Activated T-helper 1 cell treated with anti-CD3 and anti-CD28 coated beads, Interleukin-12 subunit alpha, Interleukin-12 subunit beta, Interleukin-2, Interleukin-4 antibody, amounts not matched to agents 30 ng/mL and 10 ng/mL and 1 ng/mL, durations not matched to agents 14 hours and 24 hours and 36 hours (primary cell): Measurements from ENCODE around the gene CASZ1. TPM values are rescaled to one million over a fixed set of nuclear protein-coding genes. Genes with fewer than 3 reads are reported as not detected.

Source experiments
- DNase-seq: peaks from one replicate; pipeline ENCODE4 v3.0.0; 2021; ENCODE audit warnings: low spot score
- H3K27ac Mint-ChIP-seq: one replicate; pipeline ENCODE4 v1.8.0; 2021; ENCODE audit warnings: mild to moderate bottlenecking, mixed read lengths
- H3K27me3 Mint-ChIP-seq: one replicate; pipeline ENCODE4 v1.8.0; 2022; ENCODE audit warnings: mild to moderate bottlenecking, moderate library complexity, mixed read lengths; ENCODE audit not compliant: insufficient read depth
- H3K36me3 Mint-ChIP-seq: one replicate; pipeline ENCODE4 v1.8.0; 2021; ENCODE audit warnings: low read depth, mixed read lengths
- H3K4me1 Mint-ChIP-seq: one replicate; pipeline ENCODE4 v1.8.0; 2021; ENCODE audit warnings: low read depth, mixed read lengths
- H3K4me3 Mint-ChIP-seq: one replicate; pipeline ENCODE4 v1.8.0; 2021; ENCODE audit warnings: mild to moderate bottlenecking, moderate library complexity, mixed read lengths
- H3K9me3 Mint-ChIP-seq: one replicate; pipeline ENCODE4 v1.8.0; 2021; ENCODE audit warnings: mixed read lengths
- intact Hi-C: fragments of 100-400 bp; cut with micrococcal nuclease; formaldehyde crosslinking; loops from one replicate; pipeline ENCODE4 v1.15.1; 2024
- total RNA-seq: library from RNA; stranded (reverse); gene quantifications from 2 replicates; pipeline ENCODE4 v1.2.3, GENCODE V29; 2022

The CASZ1 gene
- total RNA-seq, 1 donor from 2014 or later = 11.7 TPM

GRCh38 chr1:10681296-10682107 is 114.9 kb downstream of the CASZ1 start:
- Mint-ChIP-seq H3K4me3 (no peak overlapping the region), H3K36me3 (no peaks in the 10 kb centered on the region), H3K27ac (no peak overlapping the region), H3K4me1 (no peaks in the 10 kb centered on the region), H3K9me3 (no peaks in the 10 kb centered on the region), H3K27me3 (peaks cover 2% of the 10 kb centered on the region)
- no peak for DNase-seq
- intact Hi-C loops = no loop called here

- Mint-ChIP-seq H3K9me3 (no peaks in the 10 kb centered on the region), H3K36me3 (no peaks in the 10 kb centered on the region), H3K4me1 (no peaks in the 10 kb centered on the region), H3K27me3 (peaks cover 2% of the 10 kb centered on the region), H3K27ac (no peak overlapping the region), H3K4me3 (no peak overlapping the region)
- DNase-seq = no peak
- intact Hi-C loops = no loop called here
Observed at GRCh38 chr1:10680487-10680886, 116.0 kb downstream of the CASZ1 start.

GRCh38 chr1:10679496-10680220 is 116.8 kb downstream of the CASZ1 start:
- no peak overlapping the region for H3K4me3 Mint-ChIP-seq
- no peak overlapping the region for H3K27ac Mint-ChIP-seq
- no peaks in the 10 kb centered on the region for H3K36me3 Mint-ChIP-seq
- DNase-seq = no peak
- peaks cover 2% of the 10 kb centered on the region for H3K27me3 Mint-ChIP-seq
- no peaks in the 10 kb centered on the region for H3K4me1 Mint-ChIP-seq
- no peaks in the 10 kb centered on the region for H3K9me3 Mint-ChIP-seq
- intact Hi-C loops = no loop called here

- Mint-ChIP-seq H3K36me3 (no peaks in the 10 kb centered on the region), H3K27ac (no peak overlapping the region), H3K4me1 (no peaks in the 10 kb centered on the region), H3K27me3 (peaks cover 2% of the 10 kb centered on the region), H3K4me3 (no peak overlapping the region), H3K9me3 (no peaks in the 10 kb centered on the region)
- intact Hi-C loops = no loop called here
- DNase-seq = no peak
Observed at GRCh38 chr1:10678852-10679251, 117.6 kb downstream of the CASZ1 start.

- no peak for DNase-seq
- H3K9me3 Mint-ChIP-seq = no peaks in the 10 kb centered on the region
- H3K27ac Mint-ChIP-seq = no peak overlapping the region
- H3K27me3 Mint-ChIP-seq = peaks cover 2% of the 10 kb centered on the region
- H3K4me3 Mint-ChIP-seq = no peak overlapping the region
- intact Hi-C loops = no loop called here
- H3K36me3 Mint-ChIP-seq = no peaks in the 10 kb centered on the region
- no peaks in the 10 kb centered on the region for H3K4me1 Mint-ChIP-seq
Observed at GRCh38 chr1:10678402-10678801, 118.0 kb downstream of the CASZ1 start.

GRCh38 chr1:10677491-10678391 is 118.7 kb downstream of the CASZ1 start:
- Mint-ChIP-seq H3K4me3 (no peak overlapping the region), H3K4me1 (no peaks in the 10 kb centered on the region), H3K9me3 (no peaks in the 10 kb centered on the region), H3K36me3 (no peaks in the 10 kb centered on the region), H3K27me3 (peaks cover 2% of the 10 kb centered on the region), H3K27ac (no peak overlapping the region)
- intact Hi-C loops = no loop called here
- no peak for DNase-seq

- H3K4me1 Mint-ChIP-seq = no peaks in the 10 kb centered on the region
- DNase-seq = no peak
- H3K4me3 Mint-ChIP-seq = no peak overlapping the region
- H3K27me3 Mint-ChIP-seq = peaks cover 2% of the 10 kb centered on the region
- intact Hi-C loops = no loop called here
- H3K9me3 Mint-ChIP-seq = no peaks in the 10 kb centered on the region
- no peak overlapping the region for H3K27ac Mint-ChIP-seq
- no peaks in the 10 kb centered on the region for H3K36me3 Mint-ChIP-seq
Observed at GRCh38 chr1:10676963-10677362, 119.5 kb downstream of the CASZ1 start.

GRCh38 chr1:10675813-10676212 is 120.6 kb downstream of the CASZ1 start:
- no peaks in the 10 kb centered on the region for H3K4me1 Mint-ChIP-seq
- no peak overlapping the region for H3K27ac Mint-ChIP-seq
- intact Hi-C loops = no loop called here
- no peak overlapping the region for H3K4me3 Mint-ChIP-seq
- no peaks in the 10 kb centered on the region for H3K36me3 Mint-ChIP-seq
- no peaks in the 10 kb centered on the region for H3K9me3 Mint-ChIP-seq
- DNase-seq = no peak
- no peaks in the 10 kb centered on the region for H3K27me3 Mint-ChIP-seq

- no peaks in the 10 kb centered on the region for H3K4me1 Mint-ChIP-seq
- intact Hi-C loops = no loop called here
- H3K4me3 Mint-ChIP-seq = no peak overlapping the region
- no peaks in the 10 kb centered on the region for H3K36me3 Mint-ChIP-seq
- H3K27me3 Mint-ChIP-seq = no peaks in the 10 kb centered on the region
- no peak overlapping the region for H3K27ac Mint-ChIP-seq
- no peak for DNase-seq
- H3K9me3 Mint-ChIP-seq = no peaks in the 10 kb centered on the region
Observed at GRCh38 chr1:10674700-10675609, 121.5 kb downstream of the CASZ1 start.

- intact Hi-C loops = no loop called here
- no peak overlapping the region for H3K27ac Mint-ChIP-seq
- no peaks in the 10 kb centered on the region for H3K27me3 Mint-ChIP-seq
- no peaks in the 10 kb centered on the region for H3K4me1 Mint-ChIP-seq
- H3K4me3 Mint-ChIP-seq = no peak overlapping the region
- DNase-seq = no peak
- no peaks in the 10 kb centered on the region for H3K9me3 Mint-ChIP-seq
- no peaks in the 10 kb centered on the region for H3K36me3 Mint-ChIP-seq
Observed at GRCh38 chr1:10674222-10674621, 122.2 kb downstream of the CASZ1 start.

- H3K36me3 Mint-ChIP-seq = no peaks in the 10 kb centered on the region
- no peaks in the 10 kb centered on the region for H3K4me1 Mint-ChIP-seq
- H3K27me3 Mint-ChIP-seq = no peaks in the 10 kb centered on the region
- H3K9me3 Mint-ChIP-seq = no peaks in the 10 kb centered on the region
- no peak for DNase-seq
- no peak overlapping the region for H3K4me3 Mint-ChIP-seq
- intact Hi-C loops = no loop called here
- no peak overlapping the region for H3K27ac Mint-ChIP-seq
Observed at GRCh38 chr1:10673109-10673711, 123.2 kb downstream of the CASZ1 start.
